ENCODE measurements around the gene NFKB1.

The NFKB1 gene

GRCh38 chr4:102629673-102630072 is 128.5 kb downstream of the NFKB1 start:
- DNase-seq (ENCODE audit: low read depth): no peak

- no peak for DNase-seq (ENCODE audit: low read depth)
Measured at GRCh38 chr4:102631616-102632015, 130.5 kb downstream of the NFKB1 start.

DNA sequence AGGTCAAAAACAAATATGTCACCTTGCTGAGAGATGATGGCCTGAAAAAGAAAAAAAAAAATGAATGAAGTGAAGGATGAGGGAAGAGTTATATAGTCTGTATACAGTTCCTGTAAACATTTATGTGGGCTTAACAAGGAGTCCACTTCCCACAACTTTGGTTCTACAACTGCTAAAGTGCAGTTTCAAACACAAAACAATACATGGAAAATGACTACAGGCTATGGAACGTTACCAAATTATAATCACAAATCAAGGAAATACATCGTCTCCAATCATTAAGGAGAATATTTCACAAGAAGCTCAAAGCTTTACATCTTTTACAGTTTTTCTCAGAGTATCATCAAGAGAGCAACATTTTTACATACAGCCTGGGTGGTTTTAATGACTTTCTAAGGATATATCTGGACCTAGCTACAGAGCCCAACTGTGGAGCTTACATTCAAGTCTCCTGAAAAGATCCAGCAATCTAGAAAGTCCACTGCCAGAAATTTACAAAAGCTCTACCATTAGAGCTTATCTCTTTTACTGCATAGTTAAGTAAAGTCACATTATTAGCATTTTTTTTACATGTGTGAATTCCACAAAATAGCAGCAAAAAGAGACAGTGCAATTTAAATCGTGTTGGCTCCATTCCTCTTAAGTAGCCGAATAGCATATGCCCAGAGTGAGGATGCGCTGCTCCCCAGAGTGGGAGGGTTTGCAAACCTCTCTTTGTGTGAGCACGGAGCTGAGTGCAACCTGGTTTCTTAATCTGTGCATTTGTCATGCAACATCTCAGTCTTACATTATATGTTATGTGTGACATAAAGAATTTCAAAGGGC is 131.3 kb downstream of the NFKB1 start:
- no peak for DNase-seq (ENCODE audit: low read depth)

GRCh38 chr4:102633100-102633499 is 131.9 kb downstream of the NFKB1 start:
- no peak for DNase-seq (ENCODE audit: low read depth)

- no peak for DNase-seq (ENCODE audit: low read depth)
Measured at GRCh38 chr4:102637391-102637790, 136.2 kb downstream of the NFKB1 start.

DNA sequence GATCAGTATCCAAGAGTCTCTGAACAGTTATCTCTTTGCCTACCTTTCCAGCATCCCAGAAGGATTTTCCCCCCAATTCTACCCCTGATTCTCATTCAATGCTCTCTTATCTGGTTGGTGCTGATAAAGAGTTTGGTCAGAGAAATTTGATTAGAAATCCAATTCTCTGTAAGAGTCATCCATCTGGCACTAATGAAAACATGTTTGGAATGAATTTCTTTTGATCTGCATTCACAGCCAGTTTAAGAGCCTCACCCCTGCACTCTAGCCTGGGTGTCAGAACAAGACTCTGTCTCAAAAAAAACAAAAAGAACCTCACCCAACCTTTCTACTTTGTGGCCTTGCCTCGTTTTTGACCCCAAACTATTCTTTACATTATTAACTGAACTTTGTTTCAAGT is 137.5 kb downstream of the NFKB1 start:
- no peak for DNase-seq (ENCODE audit: low read depth)

DNA sequence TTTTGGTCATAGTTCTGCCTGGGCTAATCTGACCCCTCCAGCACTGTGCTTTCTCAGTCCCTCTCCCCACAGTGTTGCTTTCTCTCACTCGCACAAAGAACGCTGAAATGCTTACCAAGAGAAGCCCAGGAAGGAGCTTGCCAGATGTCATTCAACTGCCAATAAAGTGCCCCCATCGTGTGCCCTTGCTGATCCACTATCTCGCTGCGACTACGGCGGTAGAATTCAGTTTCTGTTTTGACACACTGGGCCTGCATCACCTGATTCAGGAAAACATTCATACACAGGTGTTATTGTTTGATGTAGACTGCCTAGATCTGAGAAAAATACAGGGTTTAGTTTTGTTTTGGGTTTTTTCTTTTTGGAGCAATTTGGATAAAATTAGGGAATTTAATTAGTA is 138.4 kb downstream of the NFKB1 start:
- DNase-seq (ENCODE audit: low read depth): no peak

DNA sequence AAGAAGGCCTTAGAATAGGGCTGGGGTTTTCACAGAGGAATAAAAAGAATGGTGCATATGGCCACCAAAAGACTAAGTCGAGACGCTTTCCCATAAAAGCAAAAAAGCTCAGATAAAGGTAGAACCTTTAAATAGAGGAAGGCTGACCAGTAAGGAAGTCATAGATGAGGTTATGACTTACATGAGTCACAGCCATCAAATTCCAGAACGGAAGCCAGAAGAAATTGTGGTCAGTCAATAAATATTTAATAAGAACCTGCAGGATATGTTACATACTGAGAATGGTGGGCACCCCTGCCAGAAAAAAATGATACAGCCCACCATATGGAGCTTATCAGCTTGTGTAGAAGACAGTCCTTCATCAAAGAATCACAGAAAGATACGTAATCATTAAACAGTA is 139.5 kb downstream of the NFKB1 start:
- DNase-seq (ENCODE audit: low read depth): no peak

GRCh38 chr4:102641793-102642192 is 140.6 kb downstream of the NFKB1 start:
- DNase-seq (ENCODE audit: low read depth): no peak

GRCh38 chr4:102642631-102643298 is 141.6 kb downstream of the NFKB1 start:
- DNase-seq (ENCODE audit: low read depth): no peak

DNA sequence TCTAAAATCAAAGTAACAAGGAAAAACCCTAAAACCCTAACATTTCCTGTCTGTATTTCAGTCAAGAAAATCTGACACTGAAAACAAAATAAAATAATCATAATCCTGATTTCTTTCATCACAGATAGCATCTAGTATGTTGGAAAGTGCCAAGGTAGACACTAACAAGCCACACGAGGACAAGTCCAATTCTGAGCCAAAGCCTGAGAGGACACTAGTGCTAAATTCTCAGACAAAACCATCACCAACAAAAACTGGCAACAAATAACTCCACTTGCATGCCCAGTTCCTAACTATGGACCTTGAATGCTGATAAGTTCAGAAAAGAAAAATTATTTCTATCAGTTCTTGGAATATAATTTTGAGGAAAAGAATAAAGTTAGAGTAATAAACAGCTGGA is 146.0 kb downstream of the NFKB1 start:
- no peak for DNase-seq (ENCODE audit: low read depth)

DNA sequence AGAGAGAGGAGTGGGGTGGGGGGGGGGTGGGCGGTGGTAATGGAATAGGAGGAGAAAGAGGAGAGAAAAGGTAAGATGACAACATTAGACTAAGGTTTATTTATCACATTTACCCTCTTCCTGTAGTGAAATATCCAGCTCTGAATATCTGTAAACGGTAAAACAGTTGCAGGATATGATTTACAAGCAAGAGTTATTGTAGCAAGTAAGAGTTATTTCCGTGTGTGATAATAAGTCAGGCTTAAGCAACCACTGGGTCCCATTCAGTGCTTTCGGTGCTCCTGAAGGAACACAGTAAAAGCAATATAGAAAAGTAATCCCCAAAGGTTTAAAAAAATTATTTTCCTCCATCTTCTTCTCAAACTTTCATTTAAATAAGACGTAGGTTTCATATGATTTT is 156.0 kb downstream of the NFKB1 start:
- no peak for DNase-seq (ENCODE audit: low read depth)

GRCh38 chr4:102663073-102663472 is 161.9 kb downstream of the NFKB1 start:
- DNase-seq (ENCODE audit: low read depth): no peak

DNA sequence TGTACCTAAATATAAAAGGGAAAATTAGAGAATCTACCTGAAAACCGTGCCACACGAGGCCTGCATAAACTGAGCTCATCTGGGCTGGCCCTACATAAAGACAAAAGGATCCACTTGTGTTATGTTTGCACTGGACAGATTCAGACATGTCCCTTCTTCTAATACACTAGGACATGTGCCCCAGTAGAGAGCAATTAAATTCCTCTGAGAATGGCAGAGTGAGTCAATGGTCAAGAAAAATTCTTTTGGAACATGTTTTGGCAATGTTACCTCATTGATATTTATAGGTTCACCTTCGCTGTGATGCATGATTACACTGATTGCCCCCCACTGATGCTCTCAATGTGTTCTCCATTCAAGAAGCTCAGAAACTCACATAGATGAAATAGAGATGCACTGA is 164.4 kb downstream of the NFKB1 start:
- no peak for DNase-seq (ENCODE audit: low read depth)

Data from activated T-cell treated with anti-CD3 and anti-CD28 coated beads for 48 hours (primary cell).